T-helper 1 cell treated with Interleukin-12 subunit alpha and Interleukin-12 subunit beta and Interleukin-4 antibody, amounts not matched to agents 30 μg/mL and 1 μg/mL, for 36 hours (primary cell): ENCODE measurements around the gene METTL24.
"Not testable (repeated sequence)": the region's sequence is repeated elsewhere in the genome, so short reads cannot be mapped to it uniquely, and the experiment has no call there.

Source experiments
- H3K27ac Mint-ChIP-seq: one replicate; pipeline ENCODE4 v1.8.0; 2021; ENCODE audit warnings: mild to moderate bottlenecking, mixed read lengths
- H3K27me3 Mint-ChIP-seq: one replicate; pipeline ENCODE4 v1.8.0; 2021; ENCODE audit warnings: low read depth, mixed read lengths
- H3K36me3 Mint-ChIP-seq: one replicate; pipeline ENCODE4 v1.8.0; 2021; ENCODE audit warnings: low read depth, mixed read lengths
- H3K4me1 Mint-ChIP-seq: one replicate; pipeline ENCODE4 v1.8.0; 2021; ENCODE audit warnings: low read depth, mixed read lengths
- H3K4me3 Mint-ChIP-seq: one replicate; pipeline ENCODE4 v1.8.0; 2021; ENCODE audit warnings: mild to moderate bottlenecking, moderate library complexity, mixed read lengths
- H3K9me3 Mint-ChIP-seq: one replicate; pipeline ENCODE4 v1.8.0; 2021; ENCODE audit warnings: mixed read lengths

METTL24 gene

DNA sequence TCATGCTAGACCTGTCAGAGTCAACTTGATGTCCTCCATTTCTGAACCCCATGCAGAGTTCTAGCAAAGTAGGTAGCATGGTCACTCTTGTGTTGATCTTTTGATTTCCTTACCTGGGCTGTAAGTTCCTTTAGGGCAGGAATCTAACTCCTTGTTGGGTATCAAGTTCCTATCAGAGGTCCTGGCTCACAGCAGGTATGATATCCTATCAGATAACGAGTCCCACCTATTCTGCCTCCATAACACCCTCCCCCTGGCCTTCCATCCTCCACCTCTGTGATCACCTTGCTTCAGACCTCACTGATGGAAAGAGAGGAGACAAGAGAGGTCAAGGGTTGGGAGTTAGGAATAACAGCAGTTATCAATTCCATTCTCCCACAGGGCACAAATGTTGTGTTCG, 101.8 kb downstream of the METTL24 start:
- Mint-ChIP-seq H3K36me3 (no peaks in the 10 kb centered on the region), H3K4me3 (no peak overlapping the region), H3K4me1 (no peaks in the 10 kb centered on the region), H3K9me3 (no peaks in the 10 kb centered on the region), H3K27ac (no peak overlapping the region), H3K27me3 (peaks cover 3% of the 10 kb centered on the region)

- H3K27ac Mint-ChIP-seq, result no peak overlapping the region
- no peaks in the 10 kb centered on the region for H3K36me3 Mint-ChIP-seq
- peaks cover 3% of the 10 kb centered on the region for H3K27me3 Mint-ChIP-seq
- peaks cover 3% of the 10 kb centered on the region for H3K9me3 Mint-ChIP-seq
- H3K4me3 Mint-ChIP-seq, result no peak overlapping the region
- H3K4me1 Mint-ChIP-seq, result no peaks in the 10 kb centered on the region
Measured at GRCh38 chr6:110255211-110255750, 102.9 kb downstream of the METTL24 start.

DNA sequence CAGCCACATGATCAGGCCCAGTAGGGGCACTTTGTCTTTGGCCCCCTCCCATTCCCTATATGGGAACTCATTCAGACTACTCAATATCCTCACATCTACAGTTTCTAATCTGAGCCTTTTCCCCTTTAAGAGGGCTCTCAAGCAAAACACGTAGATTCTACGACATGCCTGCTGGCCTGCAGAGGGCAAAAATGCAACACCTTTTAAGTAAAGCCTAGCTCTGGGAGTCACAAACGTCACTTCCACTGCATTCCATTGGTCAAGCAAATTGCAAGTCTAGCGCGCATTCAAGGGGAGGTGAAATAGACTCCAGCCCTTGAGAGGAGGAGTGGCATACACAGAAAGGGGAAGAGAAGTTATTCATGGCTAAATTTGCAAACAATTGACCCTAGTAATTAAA, 107.3 kb downstream of the METTL24 start:
- Mint-ChIP-seq H3K4me3 (no peak overlapping the region), H3K27me3 (no peaks in the 10 kb centered on the region), H3K4me1 (no peaks in the 10 kb centered on the region), H3K27ac (no peak overlapping the region), H3K9me3 (peaks cover 3% of the 10 kb centered on the region), H3K36me3 (no peaks in the 10 kb centered on the region)

DNA sequence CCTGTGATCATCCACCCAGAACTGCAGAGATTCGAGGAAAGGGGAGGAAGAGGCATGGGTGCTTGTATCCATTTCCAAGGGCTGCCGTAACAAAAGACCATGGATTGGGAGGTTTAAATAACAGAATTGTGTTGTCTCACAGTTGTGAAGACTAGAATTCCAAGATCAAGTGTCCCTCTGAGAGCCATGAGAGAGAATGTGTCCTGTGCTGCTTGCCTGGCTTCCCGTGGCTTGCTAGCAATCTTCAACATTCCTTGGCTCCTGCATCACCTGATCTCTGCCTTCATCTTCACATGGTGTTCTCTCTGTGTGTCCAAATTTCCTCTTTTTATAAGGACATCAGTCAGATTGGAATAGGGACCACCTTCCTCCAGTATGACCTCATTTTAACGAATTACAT, 108.1 kb downstream of the METTL24 start:
- no peaks in the 10 kb centered on the region for H3K4me1 Mint-ChIP-seq
- H3K4me3 Mint-ChIP-seq, result no peak overlapping the region
- H3K27me3 Mint-ChIP-seq, result no peaks in the 10 kb centered on the region
- H3K9me3 Mint-ChIP-seq, result peaks cover 3% of the 10 kb centered on the region
- H3K27ac Mint-ChIP-seq, result no peak overlapping the region
- H3K36me3 Mint-ChIP-seq, result no peaks in the 10 kb centered on the region

DNA sequence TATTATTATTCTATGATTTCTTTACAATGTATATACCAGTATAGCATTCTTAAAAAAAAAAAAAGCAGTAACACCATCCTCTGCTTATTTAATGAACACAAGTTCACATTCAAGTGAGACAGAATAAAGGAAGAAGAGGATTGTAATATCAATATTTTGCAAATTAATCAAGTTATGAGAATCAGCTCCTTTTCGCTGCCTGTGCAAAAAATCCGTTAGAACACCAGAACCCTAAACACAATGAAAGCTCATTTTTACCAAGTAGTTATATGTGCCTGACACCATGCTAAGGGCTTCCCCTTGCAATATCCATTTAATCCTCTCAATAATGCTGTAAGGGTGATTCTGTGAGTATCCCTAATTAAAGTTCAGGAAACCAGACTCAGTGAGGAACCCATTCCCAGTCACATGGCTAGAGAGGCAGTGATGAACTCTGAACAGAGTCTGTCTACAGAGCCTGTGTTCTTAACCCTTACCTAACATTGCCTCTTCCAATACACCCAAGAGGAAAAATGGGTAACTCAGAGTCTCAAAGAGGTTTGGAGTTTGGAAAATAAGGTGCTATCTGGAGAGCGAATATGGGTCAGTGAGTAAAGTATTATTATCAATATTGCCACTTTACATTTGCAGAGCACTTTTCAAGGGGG, 111.1 kb downstream of the METTL24 start:
- H3K27ac Mint-ChIP-seq, result no peak overlapping the region
- no peaks in the 10 kb centered on the region for H3K36me3 Mint-ChIP-seq
- H3K9me3 Mint-ChIP-seq, result peaks cover 12% of the 10 kb centered on the region
- no peaks in the 10 kb centered on the region for H3K4me1 Mint-ChIP-seq
- H3K27me3 Mint-ChIP-seq, result no peaks in the 10 kb centered on the region
- H3K4me3 Mint-ChIP-seq, result no peak overlapping the region

GRCh38 chr6:110246378-110246777, 111.8 kb downstream of the METTL24 start:
- H3K4me3 Mint-ChIP-seq, result no peak overlapping the region
- H3K27ac Mint-ChIP-seq, result no peak overlapping the region
- H3K9me3 Mint-ChIP-seq, result peaks cover 12% of the 10 kb centered on the region
- no peaks in the 10 kb centered on the region for H3K4me1 Mint-ChIP-seq
- H3K27me3 Mint-ChIP-seq, result no peaks in the 10 kb centered on the region
- no peaks in the 10 kb centered on the region for H3K36me3 Mint-ChIP-seq

GRCh38 chr6:110244621-110245020, 113.5 kb downstream of the METTL24 start:
- H3K27me3 Mint-ChIP-seq, H3K36me3 Mint-ChIP-seq, H3K9me3 Mint-ChIP-seq, H3K27ac Mint-ChIP-seq, H3K4me1 Mint-ChIP-seq, H3K4me3 Mint-ChIP-seq: not testable (repeated sequence)

GRCh38 chr6:110239526-110240274, 118.4 kb downstream of the METTL24 start:
- H3K36me3 Mint-ChIP-seq, result peaks cover 5% of the 10 kb centered on the region
- peaks cover 12% of the 10 kb centered on the region for H3K9me3 Mint-ChIP-seq

DNA sequence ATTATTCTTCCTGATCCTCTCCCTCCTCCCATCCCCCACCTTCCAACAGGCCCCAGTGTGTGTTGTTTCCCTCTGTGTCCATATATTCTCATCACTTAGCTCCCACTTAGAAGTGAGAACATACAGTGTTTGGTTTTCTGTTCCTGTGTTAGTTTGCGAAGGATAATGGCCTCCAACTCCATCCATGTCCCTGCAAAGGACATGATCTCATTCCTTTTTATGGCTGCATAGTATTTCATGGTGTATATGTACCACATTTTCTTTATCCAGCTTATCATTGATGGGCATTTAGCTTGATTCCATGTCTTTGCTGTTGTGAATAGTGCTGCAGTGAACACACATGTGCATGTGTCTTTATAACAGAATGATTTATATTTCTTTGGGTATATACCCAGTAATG, 122.1 kb downstream of the METTL24 start:
- H3K27me3 Mint-ChIP-seq, H3K27ac Mint-ChIP-seq, H3K4me1 Mint-ChIP-seq, H3K36me3 Mint-ChIP-seq, H3K9me3 Mint-ChIP-seq, H3K4me3 Mint-ChIP-seq: not testable (repeated sequence)

More at GRCh38 chr6:110239526-110240274, 118.4 kb downstream of the METTL24 start:
- H3K4me1 Mint-ChIP-seq, result no peaks in the 10 kb centered on the region
- no peaks in the 10 kb centered on the region for H3K27me3 Mint-ChIP-seq
- H3K27ac Mint-ChIP-seq, result no peak overlapping the region
- no peak overlapping the region for H3K4me3 Mint-ChIP-seq

DNA sequence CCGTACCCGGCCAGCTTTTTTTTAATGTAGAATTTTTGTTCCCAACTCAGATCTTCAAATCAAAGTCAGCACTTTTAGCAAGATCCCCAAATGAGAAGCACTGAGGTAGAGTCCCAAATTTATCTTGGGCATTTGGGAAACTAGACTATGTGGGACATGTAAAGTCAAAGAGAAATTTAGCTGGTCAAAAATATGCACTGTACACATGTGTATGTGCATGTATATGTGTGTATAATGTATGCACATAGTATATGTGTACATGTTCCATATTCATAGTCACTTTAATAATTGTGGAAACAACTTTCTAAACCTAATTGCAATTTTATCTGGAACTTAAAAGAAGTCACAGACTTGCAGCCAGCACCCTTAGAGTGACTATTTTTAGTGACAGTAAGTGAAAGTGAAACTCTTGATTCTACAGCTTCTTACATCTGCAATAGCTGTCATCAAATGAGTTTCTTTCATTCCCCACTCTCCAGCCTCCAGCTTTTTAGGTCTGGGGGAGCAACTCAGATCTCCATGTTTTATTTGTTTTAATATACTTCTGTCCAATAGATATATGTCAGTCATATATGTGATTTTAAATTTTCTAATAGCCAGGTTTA, 124.3 kb downstream of the METTL24 start:
- Mint-ChIP-seq H3K4me1 (peaks cover 5% of the 10 kb centered on the region), H3K27ac (no peak overlapping the region), H3K36me3 (peaks cover 14% of the 10 kb centered on the region), H3K4me3 (no peak overlapping the region), H3K9me3 (peaks cover 4% of the 10 kb centered on the region), H3K27me3 (no peaks in the 10 kb centered on the region)

- peaks cover 14% of the 10 kb centered on the region for H3K36me3 Mint-ChIP-seq
- no peak overlapping the region for H3K4me3 Mint-ChIP-seq
- H3K27me3 Mint-ChIP-seq, result no peaks in the 10 kb centered on the region
- H3K4me1 Mint-ChIP-seq, result peaks cover 5% of the 10 kb centered on the region
- H3K27ac Mint-ChIP-seq, result no peak overlapping the region
- peaks cover 4% of the 10 kb centered on the region for H3K9me3 Mint-ChIP-seq
Measured at GRCh38 chr6:110232450-110232849, 125.7 kb downstream of the METTL24 start.

- H3K27ac Mint-ChIP-seq, result no peak overlapping the region
- H3K9me3 Mint-ChIP-seq, result no peaks in the 10 kb centered on the region
- peaks cover 2% of the 10 kb centered on the region for H3K4me1 Mint-ChIP-seq
- H3K27me3 Mint-ChIP-seq, result no peaks in the 10 kb centered on the region
- H3K4me3 Mint-ChIP-seq, result no peak overlapping the region
- peaks cover 32% of the 10 kb centered on the region for H3K36me3 Mint-ChIP-seq
Measured at GRCh38 chr6:110226261-110226660, 131.9 kb downstream of the METTL24 start.

DNA sequence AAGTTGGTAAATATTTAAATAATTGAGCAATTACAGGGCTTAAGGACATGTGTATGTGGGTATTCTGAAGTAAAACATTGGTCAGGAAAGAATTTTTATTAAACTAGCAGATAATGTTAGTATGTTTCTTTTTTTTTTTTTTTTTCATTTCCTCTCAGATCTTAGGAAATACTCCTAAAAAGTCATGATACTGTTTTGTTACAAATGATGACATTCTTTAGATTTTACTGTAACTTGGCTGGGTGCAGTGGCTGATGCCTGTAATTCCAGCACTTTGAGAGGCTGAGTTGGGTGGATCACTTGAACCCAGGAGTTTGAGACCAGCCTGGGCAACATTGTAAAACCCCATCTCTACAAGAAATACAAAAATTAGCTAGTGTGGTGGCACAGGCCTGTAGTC, 136.4 kb downstream of the METTL24 start:
- H3K4me1 Mint-ChIP-seq, result peaks cover 2% of the 10 kb centered on the region
- H3K36me3 Mint-ChIP-seq, result peaks cover 33% of the 10 kb centered on the region
- no peak overlapping the region for H3K4me3 Mint-ChIP-seq
- H3K27me3 Mint-ChIP-seq, result no peaks in the 10 kb centered on the region
- no peaks in the 10 kb centered on the region for H3K9me3 Mint-ChIP-seq
- H3K27ac Mint-ChIP-seq, result no peak overlapping the region

- Mint-ChIP-seq H3K4me3 (no peak overlapping the region), H3K9me3 (no peaks in the 10 kb centered on the region), H3K27me3 (no peaks in the 10 kb centered on the region), H3K27ac (no peak overlapping the region), H3K4me1 (no peaks in the 10 kb centered on the region), H3K36me3 (peaks cover 28% of the 10 kb centered on the region)
Measured at GRCh38 chr6:110217266-110217665, 140.9 kb downstream of the METTL24 start.

DNA sequence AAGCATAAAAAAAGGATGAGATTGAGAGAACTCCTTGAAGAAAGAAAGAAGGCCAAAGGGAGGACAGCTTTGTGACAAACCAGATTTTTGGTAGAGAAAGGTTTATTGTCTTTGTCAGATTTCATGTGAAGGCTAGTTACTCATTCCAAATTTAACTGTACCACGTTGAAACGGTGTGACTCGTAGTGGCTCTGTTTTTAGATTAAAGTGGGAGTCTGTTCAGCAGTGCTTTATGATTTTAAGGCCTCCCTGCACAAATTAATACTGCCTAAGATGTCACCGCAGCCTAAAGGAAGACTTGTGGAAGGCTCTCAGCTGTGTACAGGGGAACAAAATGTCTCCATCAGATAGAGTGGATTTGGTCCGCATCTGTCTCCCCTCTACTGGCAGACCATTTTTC, 142.0 kb downstream of the METTL24 start:
- Mint-ChIP-seq H3K4me1 (no peaks in the 10 kb centered on the region), H3K27ac (no peak overlapping the region), H3K36me3 (peaks cover 34% of the 10 kb centered on the region), H3K9me3 (no peaks in the 10 kb centered on the region), H3K27me3 (no peaks in the 10 kb centered on the region), H3K4me3 (no peak overlapping the region)
